ENCODE measurements around the gene MCF2L2. TPM values are rescaled to one million over a fixed set of nuclear protein-coding genes. Genes with fewer than 3 reads are reported as not detected.

MCF2L2 gene
- total RNA-seq, 3 donors from 2014 or later (not counting 1 experiment from before 2014, with no cell fraction given): 2.2 to 4.9 (median 2.7) TPM

DNA sequence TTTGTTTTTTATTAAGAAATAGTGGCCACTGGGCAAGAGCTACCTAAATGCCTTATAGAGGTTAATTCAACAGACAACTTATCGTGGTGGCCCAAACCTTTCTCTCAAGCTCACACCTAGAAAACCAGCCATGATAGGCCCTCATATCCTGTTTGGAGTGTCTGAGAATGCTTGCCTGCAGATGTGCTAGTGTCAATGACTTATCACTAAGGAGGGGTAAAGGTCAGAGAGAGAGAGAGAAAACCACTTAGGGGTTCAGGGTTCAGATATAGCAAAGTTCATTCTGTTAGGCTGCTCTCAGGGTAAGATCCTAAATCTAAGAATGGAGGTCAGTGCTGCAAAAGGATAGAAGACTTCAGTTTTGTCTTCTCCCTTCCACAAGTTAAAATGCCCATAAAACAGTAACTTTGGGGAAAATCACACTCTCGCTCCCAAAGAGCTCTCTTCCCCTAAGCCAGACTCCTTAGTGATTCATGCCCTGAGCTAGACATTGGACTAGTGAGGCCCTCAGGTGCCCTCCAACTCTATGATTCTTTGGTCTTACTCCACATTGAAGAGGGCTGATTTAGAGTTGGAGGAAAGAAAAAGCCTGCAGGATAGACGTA lies 205.7 kb downstream of the MCF2L2 start:
- Mint-ChIP-seq H3K4me3 (no peak overlapping the region), H3K27ac (no peak overlapping the region), H3K4me1 (peaks cover 16% of the 10 kb centered on the region in 2 donors), H3K9me3 (no peaks in the 10 kb centered on the region), H3K36me3 (no peaks in the 10 kb centered on the region), H3K27me3 (ENCODE audit: low read depth in 2 of 2) (peaks cover 0 to 10% of the 10 kb centered on the region in 2 donors)
- intact Hi-C loops (cut with micrococcal nuclease): no loop called here
- H3K4me1 ChIP-seq (ENCODE audit: control insufficient read depth, insufficient read depth, low read length): peaks cover 7% of the 10 kb centered on the region
- 95% methylated on average over 2 of the region's 3 CpGs for WGBS (ENCODE audit: insufficient coverage)
- no peak overlapping the region for H3K27ac ChIP-seq (ENCODE audit: low read length)
- ATAC-seq (peak in 1 of 3 donors; percentile 36), DNase-seq (no peak)
- H3K36me3 ChIP-seq (ENCODE audit: control insufficient read depth, insufficient read depth, low read length): no peaks in the 10 kb centered on the region
- TF ChIP-seq, protein P1, sequence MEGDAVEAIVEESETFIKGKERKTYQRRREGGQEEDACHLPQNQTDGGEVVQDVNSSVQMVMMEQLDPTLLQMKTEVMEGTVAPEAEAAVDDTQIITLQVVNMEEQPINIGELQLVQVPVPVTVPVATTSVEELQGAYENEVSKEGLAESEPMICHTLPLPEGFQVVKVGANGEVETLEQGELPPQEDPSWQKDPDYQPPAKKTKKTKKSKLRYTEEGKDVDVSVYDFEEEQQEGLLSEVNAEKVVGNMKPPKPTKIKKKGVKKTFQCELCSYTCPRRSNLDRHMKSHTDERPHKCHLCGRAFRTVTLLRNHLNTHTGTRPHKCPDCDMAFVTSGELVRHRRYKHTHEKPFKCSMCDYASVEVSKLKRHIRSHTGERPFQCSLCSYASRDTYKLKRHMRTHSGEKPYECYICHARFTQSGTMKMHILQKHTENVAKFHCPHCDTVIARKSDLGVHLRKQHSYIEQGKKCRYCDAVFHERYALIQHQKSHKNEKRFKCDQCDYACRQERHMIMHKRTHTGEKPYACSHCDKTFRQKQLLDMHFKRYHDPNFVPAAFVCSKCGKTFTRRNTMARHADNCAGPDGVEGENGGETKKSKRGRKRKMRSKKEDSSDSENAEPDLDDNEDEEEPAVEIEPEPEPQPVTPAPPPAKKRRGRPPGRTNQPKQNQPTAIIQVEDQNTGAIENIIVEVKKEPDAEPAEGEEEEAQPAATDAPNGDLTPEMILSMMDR (IDR thresholded peaks at IDR 0.05): no peak
- no peak overlapping the region for H3K4me3 ChIP-seq (ENCODE audit: low read length)
- no peaks in the 10 kb centered on the region for H3K27me3 ChIP-seq (ENCODE audit: control insufficient read depth, insufficient read depth, low read length)
- no peaks in the 10 kb centered on the region for H3K9me3 ChIP-seq (ENCODE audit: control insufficient read depth, insufficient read depth, low read length)

DNA sequence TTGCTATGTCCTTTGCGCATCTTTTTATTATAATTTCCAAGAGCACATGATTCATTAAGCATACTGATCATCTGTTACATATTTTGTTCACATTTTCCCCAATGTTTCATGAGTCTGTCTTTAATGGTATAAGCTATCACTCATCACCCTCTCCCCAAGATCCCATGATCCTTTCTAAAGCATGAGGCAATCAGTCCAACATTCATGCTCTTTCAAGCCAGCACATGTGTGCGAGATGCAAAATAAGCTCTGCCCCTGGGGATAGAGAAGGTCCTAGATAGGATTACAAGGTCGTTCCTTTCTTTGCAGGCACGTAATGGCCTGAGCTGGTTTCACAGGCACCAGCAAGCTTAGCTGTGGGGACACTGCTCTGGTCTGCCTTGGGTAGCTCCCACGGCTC lies 207.6 kb downstream of the MCF2L2 start:
- H3K9me3 Mint-ChIP-seq: no peaks in the 10 kb centered on the region
- ATAC-seq (no peak), DNase-seq (no peak)
- Histone ChIP-seq H3K36me3 (ENCODE audit: control insufficient read depth, insufficient read depth, low read length) (no peaks in the 10 kb centered on the region), H3K27ac (ENCODE audit: low read length) (no peak overlapping the region), H3K4me1 (ENCODE audit: control insufficient read depth, insufficient read depth, low read length) (peaks cover 7% of the 10 kb centered on the region), H3K9me3 (ENCODE audit: control insufficient read depth, insufficient read depth, low read length) (no peaks in the 10 kb centered on the region), H3K4me3 (ENCODE audit: low read length) (no peak overlapping the region), H3K27me3 (ENCODE audit: control insufficient read depth, insufficient read depth, low read length) (no peaks in the 10 kb centered on the region)
- peaks cover 0 to 8% of the 10 kb centered on the region in 2 donors for H3K27me3 Mint-ChIP-seq (ENCODE audit: low read depth in 2 of 2)
- intact Hi-C loops (cut with micrococcal nuclease): no loop called here
- TF ChIP-seq, protein P1 (IDR thresholded peaks at IDR 0.05): no peak
- H3K4me1 Mint-ChIP-seq: peaks cover 16% of the 10 kb centered on the region in 2 donors
- H3K4me3 Mint-ChIP-seq: no peak overlapping the region
- WGBS (ENCODE audit: insufficient coverage): 90% methylated on average over 5 of the region's 5 CpGs
- H3K36me3 Mint-ChIP-seq: no peaks in the 10 kb centered on the region
- no peak overlapping the region for H3K27ac Mint-ChIP-seq

DNA sequence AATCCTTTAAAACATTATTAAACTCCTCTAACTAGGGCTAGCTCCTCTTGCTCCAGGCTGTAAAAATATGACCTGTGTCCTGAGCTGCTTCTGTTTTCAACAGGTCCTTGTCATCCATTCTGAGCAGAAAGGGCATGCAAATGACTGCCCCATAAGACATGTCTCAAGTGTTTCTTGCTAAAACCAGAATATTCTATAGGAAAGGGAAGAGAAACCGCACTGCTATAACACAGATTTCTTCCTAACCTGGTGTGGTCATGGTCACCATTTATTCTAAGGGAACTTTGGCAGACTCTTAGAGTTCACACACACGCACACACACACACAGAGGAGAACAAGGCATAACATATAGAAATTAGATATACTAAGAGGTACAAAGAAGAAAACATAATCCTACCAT lies 209.6 kb downstream of the MCF2L2 start:
- TF ChIP-seq, protein P1 (IDR thresholded peaks at IDR 0.05): no peak
- Mint-ChIP-seq H3K36me3 (no peaks in the 10 kb centered on the region), H3K27ac (no peak overlapping the region), H3K27me3 (ENCODE audit: low read depth in 2 of 2) (peaks cover 0 to 10% of the 10 kb centered on the region in 2 donors), H3K4me1 (peaks cover under 1 to 1% of the 10 kb centered on the region in 2 donors), H3K4me3 (no peak overlapping the region), H3K9me3 (no peaks in the 10 kb centered on the region)
- Histone ChIP-seq H3K9me3 (ENCODE audit: control insufficient read depth, insufficient read depth, low read length) (no peaks in the 10 kb centered on the region), H3K4me3 (ENCODE audit: low read length) (no peak overlapping the region), H3K27me3 (ENCODE audit: control insufficient read depth, insufficient read depth, low read length) (no peaks in the 10 kb centered on the region), H3K27ac (ENCODE audit: low read length) (no peak overlapping the region), H3K36me3 (ENCODE audit: control insufficient read depth, insufficient read depth, low read length) (no peaks in the 10 kb centered on the region), H3K4me1 (ENCODE audit: control insufficient read depth, insufficient read depth, low read length) (no peaks in the 10 kb centered on the region)
- DNase-seq: no peak
- intact Hi-C loops (cut with micrococcal nuclease): no loop called here
- no peak for ATAC-seq
- WGBS (ENCODE audit: insufficient coverage): no CpG with 5 or more reads among the region's 2 CpGs

Measured in natural killer cell (primary cell).